GM23338 (cell line): ENCODE data around the gene CPE. TPM values are rescaled to one million over a fixed set of nuclear protein-coding genes. Genes with fewer than 3 reads are reported as not detected.

Experiments used
- ATAC-seq: fragments of 200-7000 bp; cut with Tn5 transposase; 3 replicates; pipeline ENCODE4 v1.9.1; 2020
- DNase-seq: peaks from one replicate; pipeline ENCODE4 v3.0.0-alpha.2; 2015; ENCODE audit warnings: low spot score
- H2AFZ ChIP-seq: fragments of 200-600 bp; sonication (generic); 2 replicates; pipeline ENCODE4 v1.8.0; 2016; ENCODE audit warnings: antibody characterized with exemption, mild to moderate bottlenecking, moderate library complexity
- H3F3A ChIP-seq: fragments of 200-600 bp; sonication (generic); replicated peaks from 2 replicates; pipeline ENCODE4 v1.8.0; 2017; ENCODE audit warnings: antibody characterized with exemption, mixed run types, low read depth
- H3K27ac ChIP-seq: fragments of 200-600 bp; sonication (generic); 2 replicates; pipeline ENCODE4 v1.6.1; 2016; ENCODE audit warnings: low read depth
- H3K27me3 ChIP-seq: fragments of 200-600 bp; sonication (generic); 2 replicates; pipeline ENCODE4 v1.8.0; 2016; ENCODE audit warnings: mild to moderate bottlenecking, mixed run types, moderate library complexity; ENCODE audit not compliant: insufficient read depth
- H3K36me3 ChIP-seq: fragments of 200-600 bp; sonication (generic); 2 replicates; pipeline ENCODE4 v1.8.0; 2016; ENCODE audit warnings: mild to moderate bottlenecking; ENCODE audit not compliant: insufficient read depth
- H3K4me1 ChIP-seq: fragments of 200-600 bp; sonication (generic); 2 replicates; pipeline ENCODE4 v1.8.0; 2016; ENCODE audit warnings: mild to moderate bottlenecking, moderate library complexity; ENCODE audit not compliant: insufficient read depth
- H3K4me2 ChIP-seq: fragments of 200-600 bp; sonication (generic); 2 replicates; pipeline ENCODE4 v1.7.1; 2017; ENCODE audit warnings: mixed run types
- H3K4me3 ChIP-seq: fragments of 200-600 bp; sonication (generic); 2 replicates; pipeline ENCODE4 v1.6.1; 2016; ENCODE audit warnings: mixed run types
- H3K79me2 ChIP-seq: fragments of 200-600 bp; sonication (generic); replicated peaks from 2 replicates; pipeline ENCODE4 v1.8.0; 2017; ENCODE audit warnings: mild to moderate bottlenecking; ENCODE audit not compliant: insufficient read depth
- H3K9me2 ChIP-seq: fragments of 200-600 bp; sonication (generic); 2 replicates; pipeline ENCODE4 v1.8.0; 2017; ENCODE audit not compliant: insufficient read depth
- H4K20me1 ChIP-seq: fragments of 200-600 bp; sonication (generic); replicated peaks from 2 replicates; pipeline ENCODE4 v1.8.0; 2017; ENCODE audit warnings: mild to moderate bottlenecking; ENCODE audit not compliant: insufficient read depth
- H3K27ac Mint-ChIP-seq: 2 replicates; pipeline ENCODE4 v1.8.0; 2020; ENCODE audit warnings: inconsistent platforms, mild to moderate bottlenecking, moderate library complexity, mixed read lengths
- H3K27me3 Mint-ChIP-seq: 3 replicates; pipeline ENCODE4 v1.8.0; 2022; ENCODE audit warnings: low read depth, mild to moderate bottlenecking, moderate library complexity, mixed read lengths, inconsistent platforms; ENCODE audit not compliant: insufficient read depth, poor library complexity
- H3K36me3 Mint-ChIP-seq: 3 replicates; pipeline ENCODE4 v1.8.0; 2021; ENCODE audit warnings: low read depth, mild to moderate bottlenecking, inconsistent platforms, moderate library complexity, mixed read lengths
- H3K4me1 Mint-ChIP-seq: 3 replicates; pipeline ENCODE4 v1.8.0; 2020; ENCODE audit warnings: mild to moderate bottlenecking, inconsistent platforms, mixed read lengths
- H3K4me3 Mint-ChIP-seq: 3 replicates; pipeline ENCODE4 v1.8.0; 2021; ENCODE audit warnings: moderate library complexity, mild to moderate bottlenecking, inconsistent platforms, mixed read lengths
- H3K9me3 Mint-ChIP-seq: 3 replicates; pipeline ENCODE4 v1.8.0; 2020; ENCODE audit warnings: moderate library complexity, mild to moderate bottlenecking, inconsistent platforms, mixed read lengths
- CREB1 ChIP-seq: fragments of 250-450 bp; sonication (Bioruptor Pico); IDR thresholded peaks from 2 replicates; pipeline ENCODE4 v1.5.0; 2020; ENCODE audit warnings: low read depth, mild to moderate bottlenecking, moderate library complexity
- POLR2AphosphoS5 ChIP-seq: IDR thresholded peaks from 2 replicates; pipeline ENCODE4 v1.6.1; 2016; ENCODE audit warnings: antibody characterized with exemption, low read depth
- STAT1 ChIP-seq: IDR thresholded peaks from one replicate; pipeline ENCODE4 v1.6.1; 2016; ENCODE audit warnings: antibody characterized with exemption; ENCODE audit not compliant: unreplicated experiment
- ZNF331 ChIP-seq: fragments of 250-450 bp; sonication (Bioruptor Pico); IDR thresholded peaks from 2 replicates; pipeline ENCODE4 v1.5.0; 2020; ENCODE audit warnings: low read depth, mild to moderate bottlenecking, moderate library complexity
- ZNF462 ChIP-seq: fragments of 250-450 bp; sonication (Bioruptor Pico); IDR thresholded peaks from 2 replicates; pipeline ENCODE4 v1.5.0; 2020; ENCODE audit warnings: mild to moderate bottlenecking, moderate library complexity
- polyA plus RNA-seq: library from polyadenylated mRNA; unstranded; fragments of >200 nt; fragmentation: Nextera tagmentation; extraction: Ambion mirVana; gene quantifications from 2 replicates; pipeline ENCODE4 v1.2.1, GENCODE V29; 2016
- total RNA-seq: library from RNA; depleted of rRNA; stranded (reverse); fragments of >200 nt; shearing (Covaris generic); gene quantifications from 2 replicates; pipeline ENCODE4 v1.2.3, GENCODE V29; 2014

The CPE gene
- total and polyA plus RNA-seq, 2 experiments from 2014 or later = 10.3 to 16.5 TPM

- TF ChIP-seq ZNF462 (CRISPR knock-in tag) = no peak
These were observed 161.5 kb downstream of the CPE start (continued) for GRCh38 chr4:165540206-165540830.

GRCh38 chr4:165541851-165542459 is 163.1 kb downstream of the CPE start:
- no peak for ATAC-seq
- no peak for TF ChIP-seq ZNF462 (CRISPR knock-in tag)
- TF ChIP-seq STAT1 = no peak
- no peak for TF ChIP-seq POLR2AphosphoS5
- TF ChIP-seq ZNF331 (CRISPR knock-in tag) = no peak
- TF ChIP-seq CREB1 (CRISPR knock-in tag) = no peak

More at GRCh38 chr4:165541851-165542459, 163.1 kb downstream of the CPE start:
- no peak overlapping the region for H3K4me2 ChIP-seq
- H3K4me1 ChIP-seq = no peaks in the 10 kb centered on the region
- H3K79me2 ChIP-seq = no peaks in the 10 kb centered on the region
- peak overlapping the region; percentile 66; the same call in 1 of the 2 replicates for H2AFZ ChIP-seq
- no peak overlapping the region for H3K27ac ChIP-seq
- Mint-ChIP-seq H3K4me3 (no peak overlapping the region), H3K27me3 (peaks cover 2% of the 10 kb centered on the region), H3K4me1 (peaks cover 3% of the 10 kb centered on the region; the same call in 2 of the 3 replicates), H3K9me3 (no peaks in the 10 kb centered on the region; the same call in 2 of the 3 replicates), H3K36me3 (no peaks in the 10 kb centered on the region), H3K27ac (no peak overlapping the region)
- H3K4me3 ChIP-seq = no peak overlapping the region
- no peaks in the 10 kb centered on the region for H3K36me3 ChIP-seq
- H3F3A ChIP-seq = 0 out of 2 replicates have a peak, but pooled peaks cover 4% of the 10 kb centered on the region
- no peaks in the 10 kb centered on the region for H4K20me1 ChIP-seq
- DNase-seq = no peak
- no peaks in the 10 kb centered on the region for H3K27me3 ChIP-seq
- 0 out of 2 replicates have a peak, but pooled peaks cover 7% of the 10 kb centered on the region for H3K9me2 ChIP-seq
